Kidney epithelial cell (primary cell): ENCODE results near the gene HOXB1. TPM values are rescaled to one million over a fixed set of nuclear protein-coding genes. Genes with fewer than 3 reads are reported as not detected.
A peak's percentile ranks its signal among the peaks of the same experiment; 100 is the strongest.

Source experiments
- DNase-seq: peaks from one replicate; pipeline ENCODE4 v3.0.0-alpha.2; 2010; ENCODE audit warnings: low read depth
- H3K27me3 ChIP-seq: 2 replicates; pipeline ENCODE4 v1.6.0; 2011; ENCODE audit warnings: low read length; ENCODE audit not compliant: control insufficient read depth, insufficient read depth
- H3K36me3 ChIP-seq: 2 replicates; pipeline ENCODE4 v1.5.1; 2011; ENCODE audit warnings: low read length; ENCODE audit not compliant: control insufficient read depth, insufficient read depth
- H3K4me3 ChIP-seq: 2 replicates; pipeline ENCODE4 v1.5.1; 2011; ENCODE audit warnings: low read depth, mild to moderate bottlenecking, control low read depth, low read length
- CTCF ChIP-seq: IDR thresholded peaks from 2 replicates; pipeline ENCODE4 v1.5.1; 2011; ENCODE audit warnings: mild to moderate bottlenecking, moderate library complexity, low read length, control low read depth, inconsistent platforms; ENCODE audit not compliant: insufficient read depth, poor library complexity, severe bottlenecking
- total RNA-seq: library from RNA; depleted of rRNA; stranded (reverse); fragments of >200 nt; gene quantifications from 2 replicates; pipeline ENCODE4 v1.2.3, GENCODE V29; 2015

The HOXB1 gene
- total RNA-seq, 1 donor from 2014 or later: not detected

GRCh38 chr17:48498164-48498850 is 32.5 kb downstream of the HOXB1 start:
- Histone ChIP-seq H3K36me3 (no peaks in the 10 kb centered on the region), H3K27me3 (no peaks in the 10 kb centered on the region), H3K4me3 (no peak overlapping the region)
- DNase-seq: no peak
- TF ChIP-seq CTCF: no peak

GRCh38 chr17:48497103-48497502 is 33.7 kb downstream of the HOXB1 start:
- Histone ChIP-seq H3K27me3 (no peaks in the 10 kb centered on the region), H3K4me3 (no peak overlapping the region), H3K36me3 (no peaks in the 10 kb centered on the region)
- no peak for TF ChIP-seq CTCF
- no peak for DNase-seq

DNA sequence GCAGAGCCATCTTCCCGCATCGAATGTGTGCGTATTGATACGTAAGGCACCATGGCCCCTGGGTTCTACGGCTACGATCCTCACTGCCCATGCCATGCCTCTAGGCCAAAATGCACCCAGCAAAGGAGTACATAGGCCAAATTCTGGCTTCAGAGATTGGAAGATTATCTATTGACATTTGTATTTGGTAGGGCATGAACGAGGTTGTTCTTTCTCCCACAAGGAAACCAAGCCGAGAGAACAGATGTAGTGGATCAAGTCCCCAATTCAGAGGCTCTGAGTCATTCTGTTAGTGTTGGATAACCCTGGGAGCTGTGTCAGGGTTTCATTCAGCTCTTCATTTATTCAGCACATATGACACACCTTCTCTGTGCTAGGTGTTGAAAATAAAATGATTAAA is 36.5 kb downstream of the HOXB1 start:
- DNase-seq: no peak
- Histone ChIP-seq H3K27me3 (no peaks in the 10 kb centered on the region), H3K4me3 (no peak overlapping the region), H3K36me3 (no peaks in the 10 kb centered on the region)
- no peak for TF ChIP-seq CTCF

- peak; percentile 60 for TF ChIP-seq CTCF
- H3K4me3 ChIP-seq: peak overlapping the region; percentile 31
- no peak for DNase-seq
- H3K36me3 ChIP-seq: no peaks in the 10 kb centered on the region
- no peaks in the 10 kb centered on the region for H3K27me3 ChIP-seq
These were observed 38.2 kb downstream of the HOXB1 start for GRCh38 chr17:48492401-48493298.

DNA sequence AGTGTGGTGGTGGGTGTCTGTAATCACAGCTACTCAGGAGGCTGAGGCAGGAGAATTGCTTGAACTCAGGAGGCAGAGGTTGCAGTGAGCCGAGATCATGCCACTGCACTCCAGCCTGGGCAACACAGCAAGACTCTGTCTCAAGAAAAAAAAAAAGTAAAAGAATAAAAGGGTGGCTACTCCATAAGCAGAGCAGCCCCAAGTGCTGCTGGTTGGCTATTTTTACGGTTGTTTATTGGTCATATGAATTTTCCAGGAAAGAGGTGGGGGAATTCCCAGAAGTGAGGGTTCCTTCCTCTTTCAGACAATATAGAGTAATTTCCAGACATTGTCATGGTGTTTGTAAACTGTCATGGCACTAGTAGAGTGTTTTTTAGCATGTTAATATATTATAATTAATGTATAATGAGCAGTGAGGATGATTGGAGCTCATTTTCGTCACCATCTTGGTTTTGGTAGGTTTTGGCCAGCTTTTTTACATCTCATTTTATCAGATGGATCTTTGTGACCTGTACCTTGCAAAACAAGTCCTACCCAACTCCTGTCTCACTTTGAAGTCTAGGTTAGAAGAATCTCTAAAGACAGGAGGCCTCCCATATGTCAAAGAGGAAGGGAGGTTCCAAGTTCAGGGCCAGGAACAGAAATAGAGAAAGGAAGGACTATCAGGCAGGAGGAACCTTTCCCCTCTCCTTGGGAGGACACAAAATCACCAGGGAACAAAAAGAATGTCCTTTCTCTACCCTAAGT is 39.1 kb downstream of the HOXB1 start:
- no peak for DNase-seq
- no peaks in the 10 kb centered on the region for H3K27me3 ChIP-seq
- H3K4me3 ChIP-seq: no peak overlapping the region
- no peak for TF ChIP-seq CTCF
- no peaks in the 10 kb centered on the region for H3K36me3 ChIP-seq
